HG02642 (cell line): ENCODE data around the gene TMTC3.
A peak's percentile ranks its signal among the peaks of the same experiment; 100 is the strongest.
"Not testable (repeated sequence)": the region's sequence is repeated elsewhere in the genome, so short reads cannot be mapped to it uniquely, and the experiment has no call there.

Experiments used
- ATAC-seq: cut with Tn5 transposase; IDR thresholded peaks from one replicate; pipeline ENCODE4 v1.9.1; 2021; ENCODE audit warnings: mild to moderate bottlenecking; ENCODE audit not compliant: unreplicated experiment, poor library complexity

TMTC3 gene

GRCh38 chr12:88156075-88156654 lies 14.1 kb downstream of the TMTC3 start:
- ATAC-seq, result no peak

- ATAC-seq, result no peak
Measured at GRCh38 chr12:88163371-88163770, 21.3 kb downstream of the TMTC3 start.

GRCh38 chr12:88166179-88166578 lies 24.1 kb downstream of the TMTC3 start:
- no peak for ATAC-seq

DNA sequence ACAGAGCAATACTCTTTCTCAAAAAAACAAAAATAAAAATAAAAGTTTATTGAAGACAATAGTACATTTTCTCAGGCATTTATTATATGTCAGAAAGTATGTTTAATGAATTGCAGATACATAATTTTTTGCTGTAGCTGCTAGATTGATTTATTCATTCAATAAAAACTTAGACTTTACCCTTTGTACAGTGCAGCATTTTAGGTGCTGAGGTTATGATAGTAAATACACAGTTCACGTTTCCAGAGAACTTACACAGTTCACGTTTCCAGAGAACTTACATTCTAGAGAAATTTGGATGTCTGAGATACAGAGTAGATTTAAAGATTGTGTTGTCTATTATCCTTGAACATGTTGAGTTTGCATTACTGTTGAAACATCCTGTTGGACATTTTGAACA lies 25.3 kb downstream of the TMTC3 start:
- ATAC-seq, result no peak

- no peak for ATAC-seq
Measured at GRCh38 chr12:88172844-88173407, 30.8 kb downstream of the TMTC3 start.

GRCh38 chr12:88175544-88175943 lies 33.4 kb downstream of the TMTC3 start:
- no peak for ATAC-seq

- ATAC-seq, result no peak
Measured at GRCh38 chr12:88179436-88180014, 37.4 kb downstream of the TMTC3 start.

DNA sequence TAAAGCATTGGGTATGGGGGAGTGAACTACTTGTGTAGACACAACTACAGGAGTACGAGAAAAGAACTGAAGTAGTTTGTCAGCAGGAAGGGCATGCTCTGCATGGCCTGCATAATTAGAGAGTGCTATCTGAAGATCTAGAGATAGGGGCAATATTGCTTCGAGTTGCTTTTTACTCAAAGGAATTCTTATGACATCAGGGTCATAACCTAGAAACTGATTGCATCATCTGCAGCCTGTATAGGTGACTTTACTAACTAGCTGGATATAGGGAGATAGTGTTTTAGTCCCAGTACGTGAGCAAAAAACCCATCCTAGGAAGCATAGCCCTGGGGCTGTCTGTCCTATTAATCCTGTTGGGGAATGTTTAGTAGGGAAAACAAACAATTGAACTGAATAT lies 39.8 kb downstream of the TMTC3 start:
- no peak for ATAC-seq

- no peak for ATAC-seq
Measured at GRCh38 chr12:88182416-88182815, 40.3 kb downstream of the TMTC3 start.

DNA sequence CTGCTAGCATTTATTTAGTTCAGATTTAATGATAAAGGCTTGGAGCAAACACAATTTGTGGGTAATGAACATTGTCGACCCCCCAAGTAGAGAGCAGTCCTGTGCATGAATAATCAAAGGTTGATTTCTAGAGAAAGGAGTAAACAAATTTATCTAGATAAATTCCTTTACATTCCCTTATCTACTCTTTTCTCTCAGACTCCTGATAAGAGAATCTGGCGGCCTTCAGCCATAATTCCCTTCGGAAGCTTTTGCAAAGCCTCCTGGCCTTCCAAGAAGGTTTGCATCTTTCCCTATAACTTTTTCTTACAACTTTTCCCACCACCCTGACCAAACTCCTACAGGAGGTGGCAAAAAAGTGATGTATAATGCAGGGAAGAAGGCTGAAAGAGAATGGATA lies 42.1 kb downstream of the TMTC3 start:
- no peak for ATAC-seq

- no peak for ATAC-seq
Measured at GRCh38 chr12:88185279-88185678, 43.2 kb downstream of the TMTC3 start.

DNA sequence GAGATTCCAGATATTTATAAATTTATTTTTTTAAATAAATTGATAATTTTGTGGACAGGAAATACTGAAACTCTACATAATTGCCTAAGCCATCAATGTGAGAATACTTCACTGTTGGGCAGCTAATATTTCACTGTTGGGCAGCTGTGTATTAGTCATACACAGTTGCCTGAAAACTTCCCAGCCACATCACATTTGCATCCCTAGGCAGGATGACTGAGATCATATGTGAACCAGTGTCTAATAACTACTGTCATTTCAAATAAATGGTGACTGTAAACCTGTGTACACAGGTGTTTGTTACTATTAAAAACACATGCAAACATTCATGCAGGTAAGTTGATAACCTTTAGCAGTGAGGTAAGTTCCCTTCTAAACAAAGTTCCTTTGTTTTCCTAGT lies 43.9 kb downstream of the TMTC3 start:
- ATAC-seq, result peak; percentile 92

- no peak for ATAC-seq
Measured at GRCh38 chr12:88187571-88187970, 45.5 kb downstream of the TMTC3 start.

- no peak for ATAC-seq
Measured at GRCh38 chr12:88188180-88188579, 46.1 kb downstream of the TMTC3 start.

GRCh38 chr12:88192426-88192825 lies 50.3 kb downstream of the TMTC3 start:
- ATAC-seq, result no peak

GRCh38 chr12:88194868-88195267 lies 52.8 kb downstream of the TMTC3 start:
- ATAC-seq, result no peak

GRCh38 chr12:88200029-88200428 lies 57.9 kb downstream of the TMTC3 start:
- ATAC-seq, result no peak

DNA sequence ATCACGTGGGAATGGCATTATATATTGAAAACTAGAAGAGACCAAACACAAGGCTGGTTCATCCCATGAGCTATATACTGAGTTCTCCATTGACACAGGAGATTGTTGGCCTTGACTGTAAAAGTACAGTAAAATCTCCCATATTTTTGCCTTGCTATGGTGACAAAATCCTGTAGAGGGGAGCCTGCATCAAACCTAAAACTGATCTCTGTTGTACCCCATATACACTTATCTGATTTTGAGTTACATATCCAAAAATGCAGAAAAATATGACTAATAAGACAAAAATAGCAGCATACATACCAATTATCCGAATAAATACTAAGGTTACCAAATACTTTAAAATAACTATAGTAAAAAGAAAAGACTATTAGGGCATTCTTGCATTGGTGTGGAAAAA lies 60.4 kb downstream of the TMTC3 start:
- no peak for ATAC-seq

DNA sequence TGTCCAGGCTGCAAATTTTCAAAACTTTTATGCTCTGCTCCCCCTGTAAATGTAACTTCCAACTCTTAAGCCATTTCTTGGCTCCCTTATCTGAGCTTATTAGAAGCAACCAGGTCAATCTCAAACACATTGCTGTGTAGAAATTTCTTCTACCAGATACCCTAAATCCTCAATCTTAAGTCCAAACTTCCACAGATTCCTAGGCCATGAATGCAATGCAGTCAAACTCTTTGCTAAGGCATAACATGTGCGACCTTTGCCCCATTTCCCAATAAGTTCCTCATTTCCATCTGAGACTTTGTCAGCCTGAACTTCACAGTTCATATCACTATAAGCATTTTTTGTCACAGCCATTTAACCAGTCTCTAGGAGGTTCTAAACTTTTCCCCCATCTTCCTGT lies 64.5 kb downstream of the TMTC3 start:
- no peak for ATAC-seq

- ATAC-seq, result no peak
Measured at GRCh38 chr12:88207921-88208620, 66.0 kb downstream of the TMTC3 start.

DNA sequence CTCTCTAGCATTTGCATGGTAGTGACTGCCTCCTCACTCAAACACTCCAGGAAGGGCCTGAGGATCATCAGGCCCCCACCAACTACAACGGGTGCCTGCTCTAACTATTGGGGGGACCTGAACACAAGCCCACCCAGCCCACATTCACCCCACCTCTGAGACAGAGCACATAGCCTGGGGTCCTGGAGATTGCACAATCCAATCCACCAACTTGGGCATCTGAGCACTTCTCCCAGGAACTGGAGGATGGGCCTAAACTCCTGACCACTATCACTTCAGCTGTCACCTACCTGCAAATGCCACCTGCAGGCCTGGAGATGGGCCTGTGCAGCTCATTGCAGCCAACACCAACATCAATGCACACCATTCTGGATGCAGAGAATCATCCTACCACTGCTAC lies 66.6 kb downstream of the TMTC3 start:
- no peak for ATAC-seq

- ATAC-seq, result not testable (repeated sequence)
Measured at GRCh38 chr12:88210311-88210710, 68.2 kb downstream of the TMTC3 start.
